ENCODE data around the gene MNX1. TPM values are rescaled to one million over a fixed set of nuclear protein-coding genes. Genes with fewer than 3 reads are reported as not detected.

The MNX1 gene
- total RNA-seq, 2 donors from 2014 or later, result not detected

Other genes with a start within 250 kb of the MNX1 start
- gene LMBR1, start 117.5 kb downstream of the MNX1 start, total RNA-seq, result 10 to 100 TPM; 55.5 to 65.1 TPM
- gene NOM1, start 61.0 kb downstream of the MNX1 start, total RNA-seq, result 10 to 100 TPM; 16.9 to 18.7 TPM
- 10 to 100 TPM; 58.7 to 62.4 TPM for gene UBE3C, start 128.3 kb upstream of the MNX1 start, total RNA-seq

All from posterior vena cava (tissue), 2 donors.